Measurements from ENCODE around the gene GDA. TPM values are rescaled to one million over a fixed set of nuclear protein-coding genes. Genes with fewer than 3 reads are reported as not detected.

The GDA gene
- total and polyA plus RNA-seq, 2 of the 8 experiments (the other 6 are each of a cell fraction or from before 2014, with no cell fraction given), result 0.35 to 3.0 TPM

- Histone ChIP-seq H2BK120ac (replicated peaks; ENCODE audit: low read depth, low read length) (no peak overlapping the region), H3K4me3 (ENCODE audit: extremely low read depth in 1 of 4, insufficient read depth in 2 of 4, low read depth in 3 of 4, low read length in 4 of 4) (no peak overlapping the region), H3K4me1 (replicated peaks in 1 of 4; ENCODE audit: control insufficient read depth in 3 of 4, insufficient read depth in 4 of 4, low read length in 3 of 4) (no peaks in the 10 kb centered on the region), H3K27me3 (replicated peaks in 1 of 4; ENCODE audit: control insufficient read depth in 3 of 4, extremely low read depth in 1 of 4, insufficient read depth in 3 of 4, low read length in 3 of 4) (no peaks in the 10 kb centered on the region), H3K4me2 (ENCODE audit: insufficient read depth in 1 of 2, low read depth in 2 of 2, low read length in 2 of 2) (no peak overlapping the region), H3K56ac (replicated peaks; ENCODE audit: insufficient read length, low read depth, low read length) (no peak overlapping the region), H2BK5ac (ENCODE audit: low read depth, low read length) (no peak overlapping the region), H3K36me3 (ENCODE audit: control insufficient read depth in 2 of 4, insufficient read depth in 4 of 4, low read length in 3 of 4) (no peaks in the 10 kb centered on the region), H3K18ac (ENCODE audit: extremely low read depth, low read length) (no peak overlapping the region), H3K9ac (replicated peaks in 1 of 4; ENCODE audit: extremely low read depth in 1 of 4, low read depth in 3 of 4, low read length in 3 of 4) (no peak overlapping the region), H4K8ac (ENCODE audit: extremely low read depth, insufficient read depth, low read length) (no peak overlapping the region), H2BK15ac (ENCODE audit: low read length) (no peak overlapping the region), H3K9me3 (ENCODE audit: insufficient read depth in 2 of 2, low read depth in 1 of 2, low read length in 1 of 2) (no peaks in the 10 kb centered on the region; a peak in 1 of 4 replicates), H2BK12ac (ENCODE audit: low read depth, low read length) (no peak overlapping the region), H3K23ac (ENCODE audit: insufficient read length) (no peak overlapping the region), H2AK5ac (ENCODE audit: low read depth, low read length) (no peak overlapping the region), H3K79me2 (ENCODE audit: control insufficient read depth in 1 of 2, insufficient read depth in 2 of 2, low read length in 2 of 2) (no peaks in the 10 kb centered on the region), H4K20me1 (replicated peaks in 1 of 2; ENCODE audit: control insufficient read depth in 1 of 2, insufficient read depth in 2 of 2, low read length in 2 of 2) (no peaks in the 10 kb centered on the region), H3K27ac (ENCODE audit: low read depth, low read length) (no peak overlapping the region), H2AFZ (ENCODE audit: low read length) (no peak overlapping the region), H3K4ac (replicated peaks; ENCODE audit: insufficient read length, low read depth, low read length) (no peak overlapping the region), H2BK20ac (ENCODE audit: low read length) (0 out of 2 replicates have a peak overlapping the region, but pooled peaks have one; percentile 51), H4K5ac (ENCODE audit: insufficient read length, low read depth, low read length) (no peak overlapping the region), H3K14ac (ENCODE audit: insufficient read length) (no peak overlapping the region), H3K79me1 (ENCODE audit: low read depth, low read length) (no peaks in the 10 kb centered on the region), H4K91ac (replicated peaks; ENCODE audit: insufficient read length, low read length) (no peak overlapping the region), H3K23me2 (ENCODE audit: low read depth, low read length) (no peaks in the 10 kb centered on the region)
- TF ChIP-seq EZH2 (IDR thresholded peaks at IDR 0.05; ENCODE audit: low read depth, low read length, severe bottlenecking) (no peak), SAP30 (IDR thresholded peaks at IDR 0.05; ENCODE audit: insufficient read depth, insufficient replicate concordance, low read length) (no peak), SIX5 (IDR thresholded peaks at IDR 0.05; ENCODE audit: low read depth, low read length) (no peak), SIRT6 (IDR thresholded peaks at IDR 0.05; ENCODE audit: low read length) (no peak), E2F6 (IDR thresholded peaks at IDR 0.05) (no peak), FOSL1 (IDR thresholded peaks at IDR 0.05; ENCODE audit: insufficient read depth, low read depth, low read length) (no peak)
- ChIA-PET CTCF (ENCODE audit: partially characterized antibody) (interaction anchor here (1.1 kb wide), 1 partner anchor 320 kb away, joined by 3 read pairs; no protein-coding TSS in a partner anchor), POLR2A (ENCODE audit: partially characterized antibody) (no interaction called here)
- DNase-seq (ENCODE audit: low read depth in 1 of 2, low spot score in 2 of 2) (no peak), FAIRE-seq (no peak)
- WGBS, 2 experiments (ENCODE audit: extremely low coverage in 1 of 2, insufficient coverage in 1 of 2, insufficient read length in 1 of 2, insufficient replicate concordance in 2 of 2, low coverage in 1 of 2, low lambda C conversion rate in 2 of 2, missing lambda C conversion rate in 1 of 2), result 87% methylated on average over 4 of the region's 4 CpGs; no CpG with 5 or more reads in 1 of the 2 experiments
These were observed 8.7 kb upstream of the GDA start for GRCh38 chr9:72140586-72140985.
